CD4-positive, alpha-beta T cell treated with Interleukin-12 subunit alpha and Interleukin-12 subunit beta, for 1 hour (primary cell): ENCODE measurements around the gene ERP27.

Experiments used
- DNase-seq: peaks from one replicate; pipeline ENCODE4 v3.0.0-alpha.2; 2020

Gene ERP27

DNA sequence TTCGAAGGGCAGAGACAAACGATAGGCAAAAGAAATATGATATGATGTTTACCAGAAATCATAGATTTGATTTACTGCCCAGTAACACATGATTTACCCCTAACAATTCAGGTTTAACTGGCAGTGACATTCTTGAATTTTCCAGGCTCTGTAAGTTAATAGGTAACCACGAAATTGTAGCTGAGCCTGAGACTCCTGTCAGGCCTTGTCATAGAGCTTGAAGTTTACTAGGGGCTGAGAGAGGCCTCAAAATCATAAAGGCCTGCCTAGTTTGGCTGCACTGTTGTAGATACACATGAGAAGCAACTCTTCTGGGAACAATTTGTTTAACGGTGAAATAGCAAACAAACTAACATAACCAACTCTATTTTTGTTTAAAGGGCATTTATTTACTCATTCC, 3.3 kb downstream of the ERP27 start:
- DNase-seq = no peak

- DNase-seq = no peak
Measured at GRCh38 chr12:14934511-14934910, 3.8 kb downstream of the ERP27 start.

- no peak for DNase-seq
Measured at GRCh38 chr12:14931791-14932560, 6.4 kb downstream of the ERP27 start.

- DNase-seq = no peak
Measured at GRCh38 chr12:14931359-14931758, 7.0 kb downstream of the ERP27 start.

GRCh38 chr12:14930299-14930698, 8.0 kb downstream of the ERP27 start:
- DNase-seq = no peak

- DNase-seq = no peak
Measured at GRCh38 chr12:14928931-14929330, 9.4 kb downstream of the ERP27 start.

GRCh38 chr12:14927267-14927666, 11.1 kb downstream of the ERP27 start:
- no peak for DNase-seq

DNA sequence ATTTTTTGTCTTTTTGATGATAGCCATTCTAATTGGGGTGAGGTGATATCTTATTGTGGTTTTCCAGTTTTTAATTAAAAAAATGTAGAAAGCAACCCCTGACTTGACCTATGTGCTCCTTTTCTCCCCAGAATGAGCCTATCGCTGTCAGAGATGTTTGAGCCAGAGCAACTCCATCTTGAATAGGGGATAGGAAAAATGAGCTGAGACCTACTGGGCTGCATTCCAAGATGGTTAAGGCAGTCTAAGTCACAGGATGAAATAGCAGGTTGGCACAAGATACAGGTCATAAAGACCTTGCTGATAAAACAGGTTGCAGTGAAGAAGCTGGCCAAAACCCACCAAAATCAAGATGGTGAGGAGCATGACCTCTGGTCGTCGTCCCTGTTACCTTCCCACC, 13.8 kb downstream of the ERP27 start:
- DNase-seq = no peak

DNA sequence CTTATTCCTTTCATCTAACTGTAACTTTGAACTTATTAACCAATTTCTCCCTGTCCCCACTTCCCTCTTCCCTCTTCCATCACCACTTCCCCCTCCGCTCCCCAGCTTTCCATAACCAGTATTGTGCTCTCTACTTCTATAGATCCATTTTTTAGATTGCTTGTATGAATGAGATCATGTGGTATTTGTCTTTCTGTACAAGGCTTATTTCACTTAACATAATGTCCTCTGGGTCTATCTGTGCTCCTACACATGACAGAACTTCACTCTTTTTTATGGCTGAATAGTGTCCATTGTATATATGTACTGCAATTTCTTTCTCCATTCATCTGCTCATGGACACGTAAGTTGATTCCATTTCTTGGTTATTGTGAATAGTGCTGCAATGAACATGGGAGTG, 14.4 kb downstream of the ERP27 start:
- no peak for DNase-seq

- DNase-seq = no peak
Measured at GRCh38 chr12:14921218-14921617, 17.1 kb downstream of the ERP27 start.

GRCh38 chr12:14920475-14921126, 17.7 kb downstream of the ERP27 start:
- peak; percentile 23 for DNase-seq

- no peak for DNase-seq
Measured at GRCh38 chr12:14919455-14919854, 18.9 kb downstream of the ERP27 start.

DNA sequence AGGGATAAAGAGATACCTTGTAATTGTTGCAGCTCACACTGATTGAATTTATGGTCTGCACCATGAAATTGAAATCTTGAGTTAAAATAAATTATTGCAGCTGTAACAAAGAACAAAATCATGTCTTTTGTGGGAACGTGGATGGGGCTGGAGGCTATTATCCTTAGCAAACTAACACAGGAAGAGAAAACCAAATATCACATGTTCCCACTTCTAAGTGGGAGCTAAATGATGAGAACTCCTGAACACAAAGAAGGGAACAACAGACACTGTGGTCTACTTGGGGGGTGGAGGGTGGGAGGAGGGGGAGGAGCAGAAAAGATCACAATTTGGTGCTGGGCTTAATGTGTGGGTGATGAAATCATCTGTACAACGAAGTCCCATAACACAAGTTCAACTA, 22.6 kb downstream of the ERP27 start:
- no peak for DNase-seq

GRCh38 chr12:14913381-14913781, 25.0 kb downstream of the ERP27 start:
- DNase-seq = no peak

DNA sequence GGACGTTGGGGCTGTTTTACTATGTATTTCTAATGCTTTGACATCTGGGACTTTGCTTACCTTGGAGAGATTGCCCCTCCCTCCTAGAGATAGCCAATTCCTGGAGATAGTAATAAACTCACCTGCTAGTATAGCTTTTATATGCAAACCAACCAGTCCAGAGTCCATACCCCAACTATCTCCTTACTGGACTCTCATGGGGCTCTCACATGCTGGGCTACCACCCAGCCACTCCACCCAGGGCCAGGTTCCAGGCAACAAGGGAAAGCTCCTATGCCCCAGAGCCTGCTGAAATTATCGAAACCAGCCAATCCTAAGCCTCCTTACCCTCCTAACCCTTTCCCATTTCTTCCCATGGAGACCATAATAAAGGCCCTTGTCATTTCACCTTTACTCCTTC, 27.2 kb downstream of the ERP27 start:
- DNase-seq = no peak

- no peak for DNase-seq
Measured at GRCh38 chr12:14910090-14910915, 28.0 kb downstream of the ERP27 start.

GRCh38 chr12:14907953-14908352, 30.4 kb downstream of the ERP27 start:
- DNase-seq = no peak

GRCh38 chr12:14906114-14906513, 32.2 kb downstream of the ERP27 start:
- no peak for DNase-seq

- no peak for DNase-seq
Measured at GRCh38 chr12:14905269-14906004, 32.9 kb downstream of the ERP27 start.

DNA sequence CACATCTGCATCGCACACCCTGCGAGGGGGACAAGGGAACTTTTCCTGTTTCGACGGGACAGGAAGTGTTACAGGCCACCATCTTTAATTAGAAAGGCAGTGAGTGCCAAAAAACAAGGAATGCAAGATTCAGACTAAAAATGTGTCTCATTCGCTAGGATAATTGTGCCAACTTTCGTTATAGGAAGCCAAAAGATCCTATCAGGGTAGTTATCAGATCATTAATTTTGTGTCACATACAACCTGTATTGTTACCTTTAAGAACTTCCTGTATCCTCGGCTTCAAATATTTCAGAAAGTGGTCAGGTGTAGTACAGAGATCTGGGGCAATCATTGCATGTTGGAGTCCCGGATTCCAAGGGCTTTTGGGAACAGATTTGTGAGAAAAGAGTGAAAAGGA, 33.5 kb downstream of the ERP27 start:
- no peak for DNase-seq

DNA sequence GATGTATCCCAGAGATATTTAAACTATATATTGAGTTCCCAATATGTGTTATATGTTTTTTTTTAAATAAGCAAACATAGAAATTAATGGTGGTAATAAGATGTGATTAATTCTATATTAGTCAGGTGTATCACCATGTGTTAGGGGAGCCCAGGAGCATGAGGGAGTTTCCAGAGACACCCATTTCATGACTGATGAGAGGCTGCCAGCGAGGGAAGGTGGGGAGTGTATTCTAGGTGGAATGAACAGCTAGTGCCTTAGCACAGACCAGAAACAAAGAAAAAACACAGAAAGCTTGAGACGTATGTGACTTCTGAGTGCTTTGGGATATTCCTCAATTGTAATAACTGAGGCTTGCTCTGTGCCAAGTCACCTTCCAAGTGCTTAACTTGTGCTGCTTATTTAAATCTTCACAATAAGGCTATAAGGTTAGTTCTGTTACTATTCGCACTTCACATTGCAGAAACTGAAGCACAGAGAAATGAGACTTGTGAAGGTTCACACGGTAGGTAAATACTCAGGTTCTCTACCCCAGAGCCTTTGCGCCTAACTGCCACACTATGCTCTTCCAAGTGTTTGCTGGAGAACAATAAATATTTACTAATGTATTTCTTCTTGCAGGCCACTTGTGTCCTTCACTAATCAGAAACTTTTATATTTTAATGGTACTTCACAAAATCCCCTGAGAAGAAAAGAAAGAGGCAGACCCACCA, 34.8 kb downstream of the ERP27 start:
- no peak for DNase-seq

DNA sequence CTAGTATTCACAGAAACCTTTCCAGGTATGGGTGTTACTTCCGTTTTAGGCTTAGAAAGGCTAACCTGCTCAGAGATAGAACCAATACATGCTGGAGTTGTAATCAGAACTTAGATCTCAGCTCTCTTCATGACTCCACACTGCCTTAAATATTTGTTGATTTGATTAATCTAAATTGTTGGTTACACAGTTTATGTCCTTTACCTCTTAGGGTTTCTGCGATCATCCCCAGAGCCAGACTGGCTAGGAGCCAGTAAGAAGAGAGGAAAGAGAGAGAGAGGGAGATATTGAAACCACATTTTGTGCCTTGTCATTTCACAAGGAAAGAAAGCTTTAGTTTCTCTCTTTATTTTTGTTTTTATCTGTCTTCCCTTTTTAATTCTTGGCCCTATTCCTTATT, 35.9 kb downstream of the ERP27 start:
- no peak for DNase-seq

GRCh38 chr12:14901228-14901562, 37.1 kb downstream of the ERP27 start:
- no peak for DNase-seq
